ENCODE results near the gene CTBP2.

CTBP2 gene

GRCh38 chr10:125101581-125101980 is 58.8 kb downstream of the CTBP2 start:
- DNase-seq = no peak

GRCh38 chr10:125101049-125101448 is 59.3 kb downstream of the CTBP2 start:
- DNase-seq = no peak

GRCh38 chr10:125097409-125098070 is 62.8 kb downstream of the CTBP2 start:
- no peak for DNase-seq

- no peak for DNase-seq
These were observed 63.4 kb downstream of the CTBP2 start for GRCh38 chr10:125096975-125097374.

- DNase-seq = no peak
These were observed 64.0 kb downstream of the CTBP2 start for GRCh38 chr10:125096371-125096770.

- no peak for DNase-seq
These were observed 64.6 kb downstream of the CTBP2 start for GRCh38 chr10:125095776-125096175.

GRCh38 chr10:125095228-125095627 is 65.1 kb downstream of the CTBP2 start:
- DNase-seq = no peak

- no peak for DNase-seq
These were observed 65.6 kb downstream of the CTBP2 start for GRCh38 chr10:125094806-125095205.

- no peak for DNase-seq
These were observed 66.2 kb downstream of the CTBP2 start for GRCh38 chr10:125093974-125094705.

- no peak for DNase-seq
These were observed 67.0 kb downstream of the CTBP2 start for GRCh38 chr10:125093199-125093973.

- DNase-seq = no peak
These were observed 67.8 kb downstream of the CTBP2 start for GRCh38 chr10:125092564-125093031.

- no peak for DNase-seq
These were observed 68.5 kb downstream of the CTBP2 start for GRCh38 chr10:125091891-125092290.

- DNase-seq = no peak
These were observed 70.9 kb downstream of the CTBP2 start for GRCh38 chr10:125089469-125089868.

GRCh38 chr10:125087897-125088215 is 72.5 kb downstream of the CTBP2 start:
- no peak for DNase-seq

- no peak for DNase-seq
These were observed 73.0 kb downstream of the CTBP2 start for GRCh38 chr10:125087191-125087896.

- no peak for DNase-seq
These were observed 73.7 kb downstream of the CTBP2 start for GRCh38 chr10:125086691-125087090.

GRCh38 chr10:125085258-125086054 is 74.9 kb downstream of the CTBP2 start:
- no peak for DNase-seq

- no peak for DNase-seq
These were observed 75.6 kb downstream of the CTBP2 start for GRCh38 chr10:125084614-125085257.

- DNase-seq = no peak
These were observed 76.2 kb downstream of the CTBP2 start for GRCh38 chr10:125084191-125084613.

- no peak for DNase-seq
These were observed 76.8 kb downstream of the CTBP2 start for GRCh38 chr10:125083576-125083920.

GRCh38 chr10:125082881-125083575 is 77.3 kb downstream of the CTBP2 start:
- DNase-seq = no peak

Measured in activated effector memory CD4-positive, alpha-beta T cell treated with Interleukin-2 at 50 U/mL for 16 hours (primary cell).